Measurements from ENCODE around the gene C6orf89.

DNA sequence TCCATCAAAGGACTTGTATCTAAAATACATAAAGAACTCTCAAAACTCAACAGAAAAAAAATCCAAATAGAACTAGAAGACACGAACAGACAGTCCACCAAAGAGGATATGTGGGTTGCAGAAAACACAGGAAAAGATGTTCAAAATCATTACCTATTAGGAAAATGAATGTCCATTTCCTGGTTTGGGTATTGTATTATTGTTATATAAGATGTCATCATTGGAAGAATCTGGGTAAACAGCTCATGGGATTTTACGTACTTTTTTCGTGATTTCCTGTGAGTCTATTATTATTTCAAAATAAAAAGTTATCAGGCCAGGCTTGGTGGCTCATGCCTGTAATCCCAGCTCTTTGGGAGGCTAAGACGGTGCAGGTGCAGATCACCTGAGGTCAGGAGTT, 59.5 kb downstream of the C6orf89 start:
- TF ChIP-seq, protein P1, sequence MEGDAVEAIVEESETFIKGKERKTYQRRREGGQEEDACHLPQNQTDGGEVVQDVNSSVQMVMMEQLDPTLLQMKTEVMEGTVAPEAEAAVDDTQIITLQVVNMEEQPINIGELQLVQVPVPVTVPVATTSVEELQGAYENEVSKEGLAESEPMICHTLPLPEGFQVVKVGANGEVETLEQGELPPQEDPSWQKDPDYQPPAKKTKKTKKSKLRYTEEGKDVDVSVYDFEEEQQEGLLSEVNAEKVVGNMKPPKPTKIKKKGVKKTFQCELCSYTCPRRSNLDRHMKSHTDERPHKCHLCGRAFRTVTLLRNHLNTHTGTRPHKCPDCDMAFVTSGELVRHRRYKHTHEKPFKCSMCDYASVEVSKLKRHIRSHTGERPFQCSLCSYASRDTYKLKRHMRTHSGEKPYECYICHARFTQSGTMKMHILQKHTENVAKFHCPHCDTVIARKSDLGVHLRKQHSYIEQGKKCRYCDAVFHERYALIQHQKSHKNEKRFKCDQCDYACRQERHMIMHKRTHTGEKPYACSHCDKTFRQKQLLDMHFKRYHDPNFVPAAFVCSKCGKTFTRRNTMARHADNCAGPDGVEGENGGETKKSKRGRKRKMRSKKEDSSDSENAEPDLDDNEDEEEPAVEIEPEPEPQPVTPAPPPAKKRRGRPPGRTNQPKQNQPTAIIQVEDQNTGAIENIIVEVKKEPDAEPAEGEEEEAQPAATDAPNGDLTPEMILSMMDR (conservative IDR thresholded peaks at IDR 0.05 in 1 of 2, IDR thresholded peaks at IDR 0.05 in 1 of 2; ENCODE audit: low read depth in 1 of 2, low read length in 2 of 2), result no peak
- no peak for TF ChIP-seq EZH2 (IDR thresholded peaks at IDR 0.05; ENCODE audit: low read length, missing control alignments)

Data from fibroblast of lung (primary cell).